Gastroesophageal sphincter (tissue), 3 donors: Measurements from ENCODE around the gene PITPNM1.

Experiments
- EP300 ChIP-seq: sonication (generic); formaldehyde crosslinking; IDR thresholded peaks from one replicate; pipeline ENCODE4 v1.6.1; 2017; ENCODE audit warnings: antibody characterized with exemption, mild to moderate bottlenecking
- POLR2A ChIP-seq, 2 donors: fragments of 450-650 bp; IDR thresholded peaks; one replicate each; pipeline ENCODE4 v1.6.1; 2017; ENCODE audit warnings: antibody characterized with exemption in 2 of 2, mild to moderate bottlenecking in 2 of 2, moderate library complexity in 1 of 2
- POLR2AphosphoS5 ChIP-seq: sonication (generic); formaldehyde crosslinking; IDR thresholded peaks from one replicate; pipeline ENCODE4 v1.6.1; 2017; ENCODE audit warnings: antibody characterized with exemption
- TF ChIP-seq, protein P1 (sequence below), 4 experiments: fragments of 200-600 bp in 2 of 4; fragments of 450-650 bp in 2 of 4; sonication (generic) in 1 of 4; IDR thresholded peaks; one replicate each; pipeline ENCODE4 v1.5.1; 2017 to 2019; ENCODE audit warnings: antibody characterized with exemption in 4 of 4, mild to moderate bottlenecking in 2 of 4, moderate library complexity in 2 of 4

GRCh38 chr11:67542169-67542568 is 37.0 kb upstream of the PITPNM1 start:
- TF ChIP-seq POLR2A (IDR thresholded peaks at IDR 0.05) (no peak), POLR2AphosphoS5 (no peak), EP300 (no peak)
- TF ChIP-seq, protein P1, sequence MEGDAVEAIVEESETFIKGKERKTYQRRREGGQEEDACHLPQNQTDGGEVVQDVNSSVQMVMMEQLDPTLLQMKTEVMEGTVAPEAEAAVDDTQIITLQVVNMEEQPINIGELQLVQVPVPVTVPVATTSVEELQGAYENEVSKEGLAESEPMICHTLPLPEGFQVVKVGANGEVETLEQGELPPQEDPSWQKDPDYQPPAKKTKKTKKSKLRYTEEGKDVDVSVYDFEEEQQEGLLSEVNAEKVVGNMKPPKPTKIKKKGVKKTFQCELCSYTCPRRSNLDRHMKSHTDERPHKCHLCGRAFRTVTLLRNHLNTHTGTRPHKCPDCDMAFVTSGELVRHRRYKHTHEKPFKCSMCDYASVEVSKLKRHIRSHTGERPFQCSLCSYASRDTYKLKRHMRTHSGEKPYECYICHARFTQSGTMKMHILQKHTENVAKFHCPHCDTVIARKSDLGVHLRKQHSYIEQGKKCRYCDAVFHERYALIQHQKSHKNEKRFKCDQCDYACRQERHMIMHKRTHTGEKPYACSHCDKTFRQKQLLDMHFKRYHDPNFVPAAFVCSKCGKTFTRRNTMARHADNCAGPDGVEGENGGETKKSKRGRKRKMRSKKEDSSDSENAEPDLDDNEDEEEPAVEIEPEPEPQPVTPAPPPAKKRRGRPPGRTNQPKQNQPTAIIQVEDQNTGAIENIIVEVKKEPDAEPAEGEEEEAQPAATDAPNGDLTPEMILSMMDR (IDR thresholded peaks at IDR 0.05), result no peak
